A204.1 (cell line): ENCODE measurements around the gene GRM6.
A peak's percentile ranks its signal among the peaks of the same experiment; 100 is the strongest.

Experiments
- FAIRE-seq: peaks from 2 replicates; lab custom pipeline; 2012; peaks lifted over from hg19 to GRCh38; lab: Jason Lieb, UNC

GRM6 gene

DNA sequence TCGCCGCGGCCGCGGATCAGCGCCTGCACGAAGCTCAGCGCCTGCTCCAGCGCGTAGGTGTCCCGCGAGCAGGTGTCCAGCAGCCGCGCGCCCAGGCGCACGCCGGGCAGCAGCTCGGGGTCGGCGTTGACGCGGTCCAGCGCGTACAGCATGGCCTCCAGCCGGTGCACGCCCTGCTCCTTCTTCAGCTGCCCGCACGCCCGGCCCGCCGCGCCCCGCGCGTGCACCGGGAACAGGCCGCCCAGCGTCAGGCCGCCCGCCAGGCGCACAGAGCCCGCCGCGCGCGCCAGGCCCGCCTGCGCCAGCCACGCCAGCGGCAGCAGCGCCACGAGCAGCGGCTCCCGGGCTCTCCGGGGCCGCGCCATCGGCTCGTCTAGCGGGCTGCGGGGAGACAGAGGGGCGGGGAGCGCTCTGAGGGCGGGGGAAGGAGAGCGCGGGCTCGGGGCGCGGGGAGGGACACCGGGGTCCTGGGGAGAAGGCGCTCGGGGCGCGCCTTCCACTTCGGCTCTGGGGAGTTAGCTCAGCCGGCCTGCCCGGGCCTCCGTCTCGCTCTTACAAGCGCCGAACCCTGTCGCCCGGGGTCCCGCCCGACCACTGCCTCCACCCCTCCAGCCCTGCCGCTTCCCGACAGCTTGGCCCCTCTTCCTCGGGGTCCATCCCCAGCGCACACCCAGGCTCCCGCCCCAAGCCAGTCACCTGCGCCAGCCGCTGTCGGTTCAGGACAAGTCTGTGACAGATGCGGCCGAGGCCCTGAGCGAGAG, at the start of gene GRM6:
GRM6 (minus strand) TSS at position 741 of the 761 bp plus-strand sequence; CDS start at position 365, 376 bp downstream.
- FAIRE-seq: no peak

DNA sequence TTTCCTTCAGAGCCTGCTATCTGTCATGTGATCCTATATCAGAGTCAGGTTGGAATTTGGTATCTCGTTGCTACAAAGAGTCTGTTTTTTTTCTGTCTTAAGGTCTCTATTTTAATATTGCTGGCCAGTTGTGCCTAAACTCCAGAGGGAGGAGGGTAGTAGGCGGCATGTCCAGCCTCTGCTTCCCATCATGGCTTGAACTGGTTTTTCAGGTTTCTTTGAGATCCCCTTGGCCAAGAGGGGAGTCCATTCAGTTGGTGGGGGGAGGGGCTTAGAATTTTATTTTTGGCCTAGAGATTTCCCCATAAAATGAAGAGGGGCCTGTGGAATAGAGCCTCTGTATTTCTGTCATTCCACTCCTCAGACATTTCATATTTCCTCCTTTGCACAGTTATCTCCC, 49.6 kb upstream of the GRM6 start:
- no peak for FAIRE-seq

DNA sequence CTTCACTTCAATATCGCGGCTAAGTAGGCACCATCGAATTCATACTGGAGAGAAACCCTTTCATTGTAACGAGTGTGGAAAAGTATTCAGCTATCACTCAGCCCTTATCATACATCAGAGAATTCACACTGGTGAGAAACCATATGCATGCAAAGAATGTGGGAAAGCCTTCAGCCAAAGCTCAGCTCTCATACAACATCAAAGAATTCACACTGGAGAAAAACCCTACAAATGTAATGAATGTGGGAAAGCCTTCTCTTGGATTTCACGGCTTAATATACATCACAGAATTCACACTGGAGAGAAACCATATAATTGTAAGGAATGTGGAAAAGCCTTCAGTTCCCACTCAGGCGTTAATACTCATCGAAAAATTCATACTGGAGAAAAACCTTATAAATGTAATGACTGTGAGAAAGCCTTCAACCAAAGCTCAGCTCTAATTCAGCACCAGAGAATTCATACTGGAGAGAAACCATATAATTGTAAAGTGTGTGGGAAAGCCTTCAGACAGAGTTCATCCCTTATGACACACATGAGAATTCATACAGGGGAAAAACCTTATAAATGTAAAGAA, 38.0 kb upstream of the GRM6 start:
- no peak for FAIRE-seq

DNA sequence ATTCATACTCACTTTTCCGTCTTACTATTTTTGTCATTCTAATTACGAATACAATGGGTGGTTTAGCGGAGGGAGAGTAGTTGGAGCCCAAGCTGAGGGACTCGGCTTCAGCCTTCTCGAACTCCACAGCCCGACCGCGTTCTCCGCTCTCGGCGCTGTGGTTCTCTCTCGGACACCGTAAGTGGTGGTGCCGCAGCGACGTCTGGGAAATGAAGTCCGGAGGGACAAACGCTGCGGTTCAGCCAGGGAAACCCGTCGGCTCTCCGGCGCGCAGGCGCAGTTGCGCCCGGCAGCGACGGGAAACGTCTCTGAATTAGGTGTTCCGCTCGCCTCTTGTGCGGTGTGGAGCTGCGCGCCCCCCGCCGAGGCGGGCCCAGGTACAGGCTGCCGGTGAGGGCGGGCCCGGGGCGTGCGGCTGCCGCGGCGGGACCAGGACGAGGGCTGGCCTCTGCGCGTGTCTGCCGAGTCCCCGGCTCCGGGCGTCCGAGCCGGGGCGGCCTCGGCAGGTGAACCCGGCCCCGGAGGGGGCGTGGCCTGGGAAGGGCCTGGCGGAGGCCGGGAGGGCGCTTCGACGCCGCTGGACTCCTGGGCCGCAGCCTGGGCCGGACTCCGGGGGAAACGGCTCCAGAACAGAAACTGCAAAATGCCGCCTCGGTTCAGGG, 28.5 kb upstream of the GRM6 start, which contains the start of gene ZNF879:
ZNF879 (plus strand) TSS at position 277 of the 662 bp plus-strand sequence. CDS start 1,201 bp downstream, outside the sequence.
- FAIRE-seq: peak; percentile 81

DNA sequence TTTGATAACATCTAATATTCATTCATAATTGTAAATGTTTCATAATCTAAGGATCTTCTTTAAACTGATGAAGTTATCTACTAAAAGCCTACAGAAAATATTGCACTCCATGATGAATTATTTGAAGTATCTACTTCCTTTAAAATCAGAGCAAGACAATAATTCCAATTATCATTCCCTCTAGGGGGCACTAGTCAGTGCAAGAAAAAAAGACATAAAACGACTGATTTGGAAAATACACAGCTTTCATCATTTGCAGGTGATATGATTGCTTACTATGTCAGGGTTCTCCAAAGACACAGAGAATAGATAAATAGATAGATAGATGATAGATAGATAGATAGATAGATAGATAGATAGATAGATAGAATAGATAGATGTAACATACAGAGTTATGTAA, 13.5 kb upstream of the GRM6 start:
- no peak for FAIRE-seq

DNA sequence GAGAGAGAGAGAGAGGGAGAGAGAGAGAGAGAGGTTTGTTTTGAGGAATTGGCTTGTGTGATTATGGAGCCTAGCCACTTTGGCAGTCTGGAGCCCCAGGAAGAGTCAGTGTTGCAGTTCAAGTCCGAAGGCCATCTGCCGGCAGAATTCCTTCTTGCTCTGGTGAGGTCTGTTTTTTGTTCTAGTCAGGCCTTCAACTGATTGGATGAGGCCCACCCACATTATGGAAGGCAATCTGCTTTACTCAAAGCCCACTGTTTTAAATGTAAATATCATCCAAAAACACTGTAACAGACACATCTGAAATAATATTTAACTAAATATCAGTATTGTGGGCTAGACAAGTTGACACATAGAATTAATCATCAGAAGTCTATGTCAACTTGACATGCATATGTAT, 11.4 kb upstream of the GRM6 start:
- no peak for FAIRE-seq

DNA sequence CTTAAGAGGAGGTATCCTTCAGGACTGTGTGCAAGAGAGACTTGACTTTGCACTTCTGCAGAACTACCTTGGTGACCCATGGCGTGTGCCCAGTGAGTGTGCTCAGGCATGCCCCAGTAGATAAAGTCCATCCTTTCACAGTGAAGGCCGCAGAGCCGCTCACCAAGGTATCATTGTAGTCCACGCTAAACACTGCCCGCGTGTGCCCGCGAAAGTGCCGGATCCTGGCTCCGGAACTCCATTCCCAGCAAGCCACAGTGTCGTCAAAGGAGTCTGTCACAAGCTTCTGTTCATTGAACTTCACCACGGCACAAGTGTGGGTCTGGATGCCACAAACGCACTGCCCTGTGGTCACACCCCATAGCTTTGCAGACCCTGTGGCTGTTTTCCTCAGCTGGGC, 3.3 kb upstream of the GRM6 start:
- FAIRE-seq: no peak

DNA sequence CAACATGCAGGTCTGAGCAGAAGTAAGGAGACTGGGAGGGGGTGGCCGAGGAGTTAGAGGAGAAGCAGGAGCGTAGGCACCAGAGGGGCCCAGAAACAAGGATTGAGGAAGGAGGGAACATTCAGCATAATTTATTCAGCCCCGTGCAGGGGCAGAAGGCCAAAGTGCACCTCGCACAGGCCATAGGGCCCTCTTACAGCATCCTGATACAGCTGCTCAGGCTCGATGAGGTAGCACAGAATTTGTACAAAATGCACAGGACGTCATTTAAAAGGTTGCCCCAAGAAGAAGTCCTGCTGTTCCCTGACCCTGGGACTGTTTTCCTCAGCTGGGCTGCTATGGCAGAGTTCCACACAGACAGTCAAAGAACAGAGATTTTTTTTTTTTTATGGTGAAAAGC, 2.1 kb upstream of the GRM6 start:
- FAIRE-seq: no peak

DNA sequence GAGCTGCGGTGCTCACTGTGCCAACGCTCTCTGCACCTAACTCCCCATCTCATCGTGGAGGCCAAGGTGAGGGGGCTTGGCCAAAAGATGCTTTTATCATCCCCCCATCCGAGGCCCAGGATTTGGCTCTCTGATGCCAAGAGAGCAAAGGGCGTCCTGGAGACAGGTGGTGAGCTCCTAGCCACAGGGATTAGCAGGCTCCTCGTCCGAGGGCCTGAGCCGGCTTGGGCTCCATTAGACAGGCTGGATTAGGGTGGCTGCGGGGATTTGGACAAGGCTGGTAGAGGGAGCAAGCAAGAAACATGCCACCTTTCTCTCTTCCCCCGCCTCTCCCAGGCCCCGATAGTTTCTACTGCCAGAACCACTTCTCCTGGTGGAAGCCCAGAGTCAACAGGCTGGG, 1.0 kb upstream of the GRM6 start:
- FAIRE-seq: no peak

DNA sequence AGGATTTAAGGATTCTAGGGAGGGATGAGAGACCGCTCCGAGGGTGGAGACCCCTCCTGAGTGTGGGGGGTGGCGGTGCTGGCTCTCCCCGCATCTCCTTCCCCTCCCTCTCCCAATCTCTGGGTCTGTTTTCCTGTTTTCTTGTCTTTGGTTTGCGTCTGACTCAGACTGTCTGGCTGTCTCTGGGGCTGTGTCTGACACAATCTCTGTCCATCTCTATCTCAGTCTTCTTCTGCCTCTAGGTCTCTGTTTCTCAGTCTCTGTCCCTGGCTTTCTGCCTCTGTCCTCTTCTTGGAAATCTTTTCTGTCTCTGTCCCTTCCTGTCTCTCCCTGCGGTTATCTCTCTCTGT, 196 bp upstream of the GRM6 start:
- FAIRE-seq: no peak

DNA sequence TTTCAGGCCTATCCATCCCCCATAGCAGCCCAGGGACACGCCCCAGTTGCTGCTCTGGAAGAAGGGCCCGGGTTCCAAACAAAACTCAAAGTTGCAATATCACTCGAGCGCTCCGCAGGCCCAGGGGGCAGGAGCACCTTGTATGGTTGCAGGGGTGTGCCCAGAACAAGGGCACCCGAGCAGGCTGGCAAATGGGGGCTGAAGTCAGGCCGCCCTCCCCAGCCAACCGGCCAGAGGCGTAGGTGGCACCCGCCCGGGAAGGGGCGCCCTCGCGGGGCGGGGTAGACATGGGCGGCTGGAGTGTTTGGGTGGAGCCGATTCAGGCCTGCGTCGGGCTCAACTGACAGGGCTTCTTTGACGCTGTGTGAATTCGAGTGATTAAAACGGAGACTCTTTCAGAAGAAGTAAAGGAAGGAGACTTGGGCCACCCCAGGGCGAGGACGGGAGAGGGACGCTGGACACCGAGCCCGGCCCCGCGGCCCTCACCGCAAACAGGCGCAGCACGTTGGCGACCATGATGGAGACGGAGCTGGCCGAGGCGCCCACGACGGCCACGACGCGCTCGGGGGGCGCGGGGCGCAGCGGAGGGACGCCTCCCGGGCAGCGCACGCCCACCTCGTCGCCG, 1.1 kb downstream of the GRM6 start:
- FAIRE-seq: no peak

DNA sequence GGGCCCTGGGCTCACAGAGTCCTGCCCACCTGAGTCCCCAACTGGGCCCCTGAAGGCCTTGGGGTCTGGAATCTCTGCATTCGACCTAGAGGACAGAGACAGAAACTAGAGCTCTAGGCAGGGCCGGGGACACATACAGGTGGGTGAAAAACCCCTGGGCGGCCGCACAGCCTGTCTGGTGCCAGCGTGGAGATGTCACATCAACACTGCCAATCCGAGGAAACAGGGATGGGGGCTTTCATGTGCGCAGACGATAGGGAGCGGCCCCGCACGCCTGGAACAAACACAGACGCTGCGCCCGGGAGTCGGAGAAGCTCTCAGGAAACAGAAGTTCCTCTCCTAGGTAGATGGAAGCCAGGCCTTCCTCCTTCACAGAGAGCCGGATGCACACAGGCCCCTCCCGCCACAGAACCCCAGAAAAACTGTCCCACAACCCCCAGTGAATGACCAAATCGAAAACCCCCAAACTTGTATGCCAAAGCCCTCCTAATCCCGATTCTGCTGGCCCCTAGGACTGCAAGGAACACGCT, 1.8 kb downstream of the GRM6 start:
- no peak for FAIRE-seq

DNA sequence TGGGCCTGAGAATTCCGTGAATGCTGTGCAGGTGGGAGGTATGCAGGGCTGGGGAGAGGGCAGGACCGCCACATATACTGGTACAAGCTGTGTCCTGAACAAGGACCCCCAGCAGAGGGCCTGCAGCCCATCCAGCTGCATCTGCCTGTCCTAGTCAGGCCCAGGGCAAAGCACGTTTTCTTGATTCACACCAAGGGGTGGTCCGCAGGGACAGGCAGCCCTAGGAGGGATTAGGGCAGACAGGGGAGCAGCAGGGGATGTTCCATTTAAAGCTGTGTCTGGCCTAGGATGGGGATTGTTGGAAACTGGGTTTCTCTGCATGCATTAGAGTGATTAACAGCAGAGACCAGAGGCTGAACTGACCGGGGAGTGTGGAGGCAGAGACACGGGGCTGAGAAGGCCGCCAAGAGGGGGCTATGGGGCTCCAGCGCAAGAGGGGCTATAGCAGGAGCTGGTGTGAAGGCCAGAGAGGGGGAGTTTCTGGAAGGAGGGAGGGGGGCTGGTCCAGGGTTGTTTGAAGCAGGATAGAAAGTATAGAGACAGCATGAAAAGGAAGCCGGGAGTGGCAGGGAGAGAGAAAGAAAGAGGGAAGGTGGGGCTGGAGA, 2.7 kb downstream of the GRM6 start:
- FAIRE-seq: no peak

DNA sequence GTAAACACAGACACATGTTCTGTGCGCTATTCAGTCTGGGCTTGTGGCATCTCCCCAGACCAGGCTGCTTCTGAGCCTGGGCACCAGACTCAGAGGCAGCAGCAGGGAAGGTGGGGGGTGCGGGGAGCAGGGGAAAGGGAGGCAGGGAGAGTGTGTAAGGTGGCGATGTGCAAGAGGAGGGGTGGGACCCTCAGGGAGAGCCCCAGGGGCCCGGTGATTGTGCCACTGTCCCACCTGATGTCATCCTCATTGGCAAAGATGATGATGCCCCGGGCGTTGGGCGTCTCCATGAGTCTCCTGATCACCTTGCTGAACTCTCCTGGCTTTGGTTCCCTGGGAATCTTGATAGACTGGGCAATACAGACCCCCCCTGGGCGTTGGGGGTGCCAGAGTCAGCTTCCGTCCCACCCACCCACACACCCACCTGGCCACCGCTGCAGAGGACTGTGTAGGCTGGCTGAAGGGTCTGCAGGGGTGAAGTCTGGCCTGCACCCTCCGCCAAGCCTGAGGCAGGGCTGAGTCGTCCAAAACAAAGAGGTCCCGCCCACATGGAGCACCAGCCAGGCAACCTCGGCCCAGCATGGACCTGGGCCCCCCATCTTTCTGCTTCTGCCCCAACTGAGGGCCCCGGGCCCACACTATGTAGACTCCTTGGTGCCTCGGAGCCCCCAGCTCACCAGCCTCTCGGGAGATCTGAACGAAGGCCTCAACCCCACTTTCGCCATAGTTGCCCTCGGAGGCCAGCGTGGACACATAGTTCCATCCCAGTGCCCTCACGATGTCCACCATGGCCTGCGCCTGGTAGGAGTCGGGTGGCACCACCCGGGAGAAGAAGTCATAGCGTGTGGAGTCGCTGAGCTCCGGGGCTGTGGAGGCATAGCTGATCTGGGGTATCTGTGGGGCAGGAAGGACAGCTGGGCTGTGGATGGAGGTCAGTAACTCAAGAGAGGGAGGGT, 3.7 kb downstream of the GRM6 start:
- no peak for FAIRE-seq

DNA sequence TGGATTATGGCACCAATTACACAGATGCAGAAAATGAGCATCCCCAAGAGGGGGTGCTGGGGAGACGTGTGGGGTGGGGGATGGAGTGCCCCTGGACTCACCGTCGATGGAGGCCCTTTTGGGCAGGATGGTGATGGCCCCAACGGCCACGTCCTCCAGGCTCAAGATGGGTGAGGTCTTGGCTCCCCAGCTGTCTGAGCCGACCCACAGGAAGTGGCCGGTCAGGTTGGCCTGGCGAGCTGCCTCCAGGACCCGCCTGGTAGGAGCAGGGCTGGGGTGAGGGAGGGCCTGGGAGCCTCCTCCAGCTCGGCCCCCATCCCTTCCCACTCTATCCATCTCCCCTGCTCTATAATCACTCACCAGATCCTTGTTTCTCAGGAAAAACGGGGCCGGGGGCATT, 4.6 kb downstream of the GRM6 start:
- no peak for FAIRE-seq

DNA sequence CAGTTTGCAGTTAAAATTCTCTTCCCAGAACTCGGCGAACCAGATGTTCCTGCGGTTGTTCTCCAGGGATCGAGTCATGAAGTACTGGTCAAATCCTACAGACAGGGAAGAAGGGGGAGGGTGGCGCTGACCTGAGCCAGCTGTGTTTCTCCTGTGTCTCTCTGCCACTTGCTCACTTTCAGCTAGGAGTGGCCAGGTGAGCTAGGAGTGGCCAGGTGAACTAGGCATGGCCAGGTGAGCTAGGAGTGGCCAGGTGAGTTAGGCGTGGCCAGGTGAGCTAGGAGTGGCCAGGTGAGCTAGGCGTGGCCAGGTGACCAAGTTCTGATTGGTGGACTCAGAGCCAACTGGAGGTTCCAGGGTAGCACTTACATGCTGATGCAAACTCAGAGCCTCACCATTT, 5.8 kb downstream of the GRM6 start:
- FAIRE-seq: no peak

DNA sequence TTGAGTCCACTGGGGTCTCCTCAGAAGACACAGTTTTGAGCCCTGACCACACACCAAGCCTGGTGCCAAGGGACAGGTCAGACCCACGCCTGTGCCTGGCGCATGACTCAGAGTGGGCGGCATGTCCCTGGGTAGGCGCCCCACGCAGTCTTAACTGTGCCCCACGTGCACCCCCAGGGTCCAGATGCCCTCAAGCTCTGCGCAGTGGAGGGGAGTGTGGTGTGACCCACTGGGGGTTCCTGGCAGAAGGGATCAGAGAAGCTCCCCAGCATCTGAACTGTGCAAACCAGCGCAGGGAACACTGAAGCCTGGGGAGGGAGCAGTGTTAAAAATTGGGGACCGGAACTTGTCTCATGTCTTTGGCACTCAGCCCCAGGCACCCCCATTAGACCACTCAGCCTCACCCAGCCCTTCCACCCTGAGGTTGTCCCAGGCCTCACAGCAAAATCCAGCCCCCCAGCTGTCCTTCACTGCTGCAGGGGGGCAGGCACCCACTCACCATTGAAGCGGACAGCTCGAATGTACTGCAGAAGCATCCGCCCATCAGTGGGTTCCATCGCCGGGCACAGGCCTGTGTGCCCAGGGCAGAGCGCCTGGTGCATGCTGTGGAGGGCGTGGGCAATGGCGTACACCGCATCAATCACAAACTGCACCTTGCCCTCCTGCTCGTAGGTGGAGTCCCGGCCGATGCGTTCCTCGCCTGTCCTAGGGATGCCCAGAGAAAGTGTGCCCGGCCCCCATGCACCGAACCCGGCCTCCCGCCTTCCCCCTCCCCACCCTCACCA, 6.5 kb downstream of the GRM6 start:
- no peak for FAIRE-seq

DNA sequence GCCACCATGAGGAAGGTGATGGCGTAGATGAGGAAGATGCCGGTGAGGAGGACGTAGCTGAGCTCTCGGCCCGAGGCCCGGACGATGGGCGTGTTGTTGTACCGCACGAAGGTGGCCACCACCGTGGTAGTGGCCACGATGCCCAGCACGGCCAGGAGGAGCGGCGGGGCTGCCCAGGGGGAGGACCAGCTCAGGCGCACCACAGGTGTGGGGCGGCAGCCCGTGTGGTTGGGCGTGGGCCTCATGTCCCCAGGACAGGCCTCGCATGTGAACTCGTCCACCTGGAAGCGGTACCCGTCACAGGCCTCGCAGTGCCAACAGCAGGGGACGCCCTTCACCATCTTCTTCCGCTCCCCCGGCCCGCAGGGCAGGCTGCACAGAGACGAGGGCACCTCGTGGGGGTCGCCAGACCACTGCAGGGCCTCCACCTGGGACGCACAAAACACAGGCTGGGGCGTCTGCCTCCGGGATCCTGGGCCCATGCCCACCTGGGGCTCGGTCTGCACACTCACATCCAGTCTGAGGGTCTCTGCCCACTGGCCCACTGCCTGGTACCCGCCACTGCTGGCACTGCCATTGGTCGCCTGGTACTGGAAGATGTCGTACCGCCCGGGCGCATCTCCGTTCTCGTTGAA, 8.7 kb downstream of the GRM6 start:
- FAIRE-seq: no peak

DNA sequence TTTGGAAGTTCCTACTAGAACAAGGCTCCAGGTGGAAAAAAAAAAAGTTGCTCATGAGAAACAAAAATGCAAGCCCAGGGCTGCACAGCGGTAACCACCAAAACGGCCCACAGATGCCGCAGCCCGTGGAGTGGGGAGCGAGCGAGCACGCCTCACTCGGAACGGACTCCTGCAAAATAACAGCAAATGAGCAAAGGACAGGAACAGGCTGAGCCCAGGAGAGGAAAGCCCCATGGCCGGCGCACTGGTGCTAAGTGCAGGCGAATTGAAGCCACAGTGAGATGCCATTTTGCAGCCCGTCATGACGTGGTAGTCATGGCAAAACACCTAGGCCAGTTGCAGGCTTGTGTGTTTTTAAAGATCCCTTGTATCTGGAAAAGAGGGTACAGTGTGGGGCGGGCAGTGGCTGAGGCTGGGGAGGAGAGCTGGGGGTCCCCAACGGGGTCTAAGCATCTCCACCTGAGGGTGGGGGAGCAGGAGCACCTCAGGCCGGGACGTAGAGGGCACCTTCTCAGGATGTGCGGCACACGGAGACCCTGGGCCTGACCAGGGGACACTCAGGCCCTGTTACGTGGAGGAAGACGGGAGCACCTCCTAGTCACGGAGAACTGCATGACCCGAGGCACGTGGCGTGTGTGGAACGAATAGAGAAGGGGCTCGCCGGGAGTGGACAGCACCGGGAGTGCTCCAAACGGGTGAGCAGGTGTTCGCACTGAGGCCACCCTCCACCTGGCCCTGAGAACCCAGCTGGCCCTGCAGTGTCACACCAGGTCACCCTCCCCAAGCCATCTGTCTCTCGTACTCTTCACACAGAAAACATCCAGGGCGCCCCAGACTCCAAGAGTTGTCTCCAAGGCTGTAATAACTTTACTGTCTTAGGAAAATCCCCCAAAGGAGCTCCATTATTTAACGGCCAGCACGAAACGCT, 10.7 kb downstream of the GRM6 start:
- FAIRE-seq: no peak
